GM18499 (cell line): ENCODE measurements around the gene NCMAP.

ENCODE experiments used
- ATAC-seq: cut with Tn5 transposase; IDR thresholded peaks from one replicate; pipeline ENCODE4 v1.9.1; 2021; ENCODE audit warnings: moderate number of reproducible peaks; ENCODE audit not compliant: insufficient read depth, unreplicated experiment

NCMAP gene

GRCh38 chr1:24566236-24566867 lies 10.5 kb downstream of the NCMAP start:
- ATAC-seq, result no peak

GRCh38 chr1:24567792-24568388 lies 12.0 kb downstream of the NCMAP start:
- no peak for ATAC-seq

DNA sequence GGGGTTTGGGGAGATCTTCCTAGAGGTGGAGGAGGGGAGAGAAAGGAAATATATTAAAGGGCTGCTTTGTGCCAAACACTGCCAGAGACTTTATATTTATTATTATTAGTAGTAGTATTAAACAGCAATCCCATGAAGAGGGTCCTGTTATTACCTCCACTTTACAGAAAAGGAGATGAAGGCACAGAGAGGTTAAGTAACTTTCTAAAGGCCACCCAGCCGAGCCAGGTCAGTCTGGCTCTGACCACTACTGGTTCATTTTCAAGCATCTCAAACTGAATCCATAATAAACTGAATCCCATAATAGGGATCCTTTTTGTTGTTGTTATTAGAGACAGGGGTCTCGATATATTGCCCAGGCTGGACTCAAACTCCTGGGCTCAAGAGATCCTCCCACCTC lies 12.6 kb downstream of the NCMAP start:
- no peak for ATAC-seq

DNA sequence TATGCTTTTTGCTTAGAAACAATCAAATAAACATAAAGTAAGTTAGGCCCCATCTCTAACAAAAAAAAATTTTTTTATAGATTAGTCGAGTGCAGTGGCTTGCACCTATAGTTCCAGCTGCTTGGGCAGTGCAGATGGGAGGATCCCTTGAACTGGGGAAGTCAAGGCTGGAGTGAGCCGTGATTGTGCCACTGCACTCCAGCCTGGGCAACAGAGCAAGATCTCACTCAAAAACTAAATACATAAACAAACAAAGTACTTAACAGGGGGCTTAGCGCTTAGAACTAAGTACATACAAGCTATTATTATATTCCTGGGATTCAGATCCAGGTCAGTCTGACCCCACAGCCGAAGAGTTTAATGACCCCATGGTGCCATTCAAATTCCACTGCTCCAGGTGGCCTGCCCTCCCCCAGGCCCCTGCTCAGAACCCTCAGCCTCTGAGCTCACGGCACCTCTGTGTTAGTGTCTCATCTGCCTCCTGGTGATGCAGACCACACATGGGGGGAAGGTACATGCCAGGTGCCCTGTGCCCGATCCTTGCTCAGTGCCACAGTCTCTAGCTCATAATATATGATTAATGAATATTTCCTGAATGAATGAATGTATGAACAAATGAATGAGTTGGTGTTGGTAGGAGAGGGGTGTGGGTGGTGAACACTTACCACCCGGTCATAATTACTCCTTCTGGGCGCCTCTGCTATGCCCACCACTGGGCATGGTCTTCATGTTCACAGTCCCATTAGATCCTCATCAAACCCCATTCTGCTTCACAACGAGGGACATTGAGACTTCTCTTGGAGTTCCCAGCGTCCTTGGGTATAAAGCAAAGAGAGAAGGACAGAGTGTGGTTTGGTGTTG lies 14.6 kb downstream of the NCMAP start:
- no peak for ATAC-seq

- no peak for ATAC-seq
Observed at GRCh38 chr1:24572301-24572700, 16.4 kb downstream of the NCMAP start.

GRCh38 chr1:24575905-24576587 lies 20.2 kb downstream of the NCMAP start:
- no peak for ATAC-seq

DNA sequence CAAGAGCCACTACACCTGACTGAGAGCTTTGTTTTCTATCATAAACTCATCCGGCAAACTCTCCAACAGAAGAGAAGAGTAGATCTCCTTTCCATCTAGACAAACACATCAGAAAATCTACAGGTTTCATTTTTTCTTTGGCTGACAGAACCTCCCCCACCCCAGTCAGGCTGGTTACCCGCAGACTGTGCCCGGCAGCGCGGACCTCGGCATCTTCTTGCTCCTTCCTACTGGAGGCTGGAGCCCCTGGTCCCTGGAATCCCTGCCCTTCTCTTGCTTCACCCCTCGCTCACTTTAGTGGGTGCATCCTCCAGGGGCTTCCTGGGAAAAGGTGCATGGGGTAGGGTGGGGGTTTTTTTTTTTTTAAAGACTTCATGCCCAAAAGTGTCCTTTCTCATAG lies 23.0 kb downstream of the NCMAP start:
- no peak for ATAC-seq

- ATAC-seq, result no peak
Observed at GRCh38 chr1:24580756-24581155, 24.9 kb downstream of the NCMAP start.

DNA sequence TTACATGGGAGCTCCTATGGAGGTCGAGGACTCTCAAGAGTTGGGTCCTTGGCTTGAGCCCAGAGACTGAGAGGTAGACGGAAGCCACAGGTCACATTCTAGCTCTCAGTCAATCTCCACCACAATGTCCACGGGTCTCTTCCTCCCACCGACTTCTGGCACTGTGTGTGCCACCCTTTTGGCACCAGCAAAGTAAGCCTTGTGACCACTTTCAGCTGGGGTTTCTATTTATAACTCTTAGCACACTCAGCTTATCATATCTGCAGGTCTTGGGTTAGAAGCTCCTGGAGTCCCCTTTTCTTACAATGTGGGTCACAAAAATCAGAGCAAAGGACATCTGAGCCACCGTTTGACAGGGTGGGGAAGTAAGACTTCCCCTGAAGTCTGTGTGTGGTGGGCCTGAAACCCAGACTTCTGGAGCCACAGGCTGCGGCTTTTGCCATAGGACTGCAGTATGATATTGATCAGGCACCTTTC lies 28.3 kb downstream of the NCMAP start:
- ATAC-seq, result no peak

DNA sequence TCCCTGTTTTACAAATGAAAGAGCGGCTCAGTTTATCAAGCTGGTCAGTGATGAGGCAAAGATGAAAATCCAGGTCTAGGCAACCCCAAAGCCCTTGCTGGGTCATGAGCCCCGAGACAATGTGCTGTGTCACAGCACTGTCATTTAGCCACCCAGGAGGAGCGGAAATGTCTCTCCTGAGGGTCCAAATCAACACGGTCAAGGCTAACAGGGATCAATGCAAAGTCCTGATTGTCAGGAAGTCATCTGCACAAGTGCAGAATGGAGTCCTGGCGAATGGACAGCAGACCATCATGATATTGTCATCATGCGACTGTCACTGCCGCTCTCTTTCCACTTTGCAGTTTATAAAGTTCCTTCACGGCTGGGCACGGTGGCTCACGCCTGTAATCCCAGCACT lies 30.2 kb downstream of the NCMAP start:
- ATAC-seq, result no peak

- no peak for ATAC-seq
Observed at GRCh38 chr1:24586970-24587820, 31.3 kb downstream of the NCMAP start.

- no peak for ATAC-seq
Observed at GRCh38 chr1:24588573-24588972, 32.7 kb downstream of the NCMAP start.

- ATAC-seq, result no peak
Observed at GRCh38 chr1:24589200-24589599, 33.3 kb downstream of the NCMAP start.

DNA sequence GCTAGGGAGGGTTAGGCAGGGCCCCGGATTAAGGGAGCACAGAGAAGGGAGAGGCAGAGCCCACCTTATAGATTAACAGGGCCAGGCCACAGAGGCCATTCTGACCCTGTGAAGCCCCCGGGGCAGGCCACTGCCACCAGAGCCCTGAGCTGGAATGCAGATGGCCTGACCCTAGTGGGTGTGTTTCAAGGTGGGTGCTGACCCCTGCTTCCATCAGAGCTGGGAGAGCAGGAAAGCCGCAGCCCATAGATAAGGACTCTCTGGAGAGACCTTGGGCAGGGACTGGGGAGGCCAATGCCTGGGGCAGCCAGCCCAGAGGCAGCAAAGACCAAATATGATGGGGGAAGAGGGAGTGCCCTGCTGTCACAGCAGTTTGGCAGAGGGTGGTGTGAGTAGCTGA lies 35.9 kb downstream of the NCMAP start:
- no peak for ATAC-seq

- ATAC-seq, result no peak
Observed at GRCh38 chr1:24594328-24594598, 38.4 kb downstream of the NCMAP start.

DNA sequence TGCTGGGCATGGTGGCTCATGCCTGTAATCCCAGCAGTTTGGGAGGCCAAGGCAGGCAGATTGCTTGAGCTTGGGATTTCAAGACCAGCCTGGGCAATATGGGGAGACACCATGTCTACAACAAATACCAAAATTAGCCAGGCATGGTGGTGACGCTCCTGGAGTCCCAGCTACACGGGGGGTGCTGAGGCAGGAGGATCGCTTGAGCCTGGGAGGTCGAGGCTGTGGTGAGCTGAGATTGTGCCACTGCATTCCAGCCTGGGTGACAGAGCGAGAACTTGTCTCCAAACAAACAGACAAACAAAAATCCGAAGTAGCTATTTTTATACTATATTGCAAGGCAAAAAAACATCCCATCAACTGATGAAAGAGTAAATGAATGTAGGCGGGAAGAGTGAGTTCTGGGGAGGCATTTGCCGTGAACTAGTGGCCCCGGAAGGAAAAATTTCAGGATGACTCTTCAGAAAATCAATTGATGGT lies 40.6 kb downstream of the NCMAP start:
- ATAC-seq, result no peak

DNA sequence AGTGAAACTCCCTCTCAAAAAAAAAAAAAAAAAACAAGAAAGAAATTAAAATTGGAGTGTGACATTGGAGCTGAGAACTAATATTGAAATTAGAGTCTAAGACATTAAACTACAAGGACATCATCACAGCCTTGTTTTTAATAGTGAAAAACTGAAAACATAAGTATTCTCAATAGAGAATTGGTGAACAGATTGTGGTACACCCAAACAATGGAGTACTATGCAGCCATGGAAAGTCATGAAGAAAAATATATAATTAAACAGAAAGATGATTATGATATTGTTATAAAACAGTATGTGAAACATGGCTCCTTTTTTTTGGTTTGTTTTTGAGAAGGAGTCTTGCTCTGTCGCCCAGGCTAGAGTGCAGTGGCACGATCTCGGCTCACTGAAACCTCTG lies 43.4 kb downstream of the NCMAP start:
- ATAC-seq, result no peak

DNA sequence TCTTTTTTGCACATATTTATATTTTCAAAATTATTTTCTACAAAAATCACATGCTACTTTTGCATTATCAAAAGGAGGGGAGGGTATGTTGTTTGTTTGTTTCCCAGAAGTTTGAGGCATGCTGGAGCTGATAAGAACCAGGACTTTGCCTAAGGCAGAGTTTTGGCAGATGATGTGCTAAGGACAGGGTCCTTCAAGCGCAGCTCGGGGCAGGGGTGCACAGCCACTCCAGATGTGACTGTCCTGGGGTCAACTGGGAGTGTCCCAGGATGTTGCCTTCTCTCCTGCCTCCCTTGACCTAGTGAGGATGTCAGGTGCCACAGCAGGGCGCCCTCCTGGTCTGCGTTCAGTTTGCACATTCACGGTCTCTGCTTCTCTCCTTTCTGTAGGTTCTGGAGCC lies 44.7 kb downstream of the NCMAP start:
- ATAC-seq, result no peak

GRCh38 chr1:24605534-24606295 lies 49.8 kb downstream of the NCMAP start:
- ATAC-seq, result no peak

DNA sequence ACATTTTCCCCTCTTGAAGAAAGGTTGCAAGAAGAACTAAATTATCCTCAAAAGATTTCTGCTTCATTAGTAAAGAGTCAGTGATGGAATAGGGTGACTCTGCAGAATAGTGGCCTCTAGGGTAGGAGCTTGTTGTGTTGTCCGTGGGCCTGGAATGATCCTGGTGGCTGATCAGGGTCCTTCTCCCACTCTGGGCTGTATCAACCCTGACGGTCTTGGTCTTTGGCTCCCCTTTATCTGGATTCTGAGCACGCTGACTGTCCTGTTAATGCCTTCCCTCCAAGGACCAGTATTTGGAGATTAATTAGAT lies 50.4 kb downstream of the NCMAP start:
- ATAC-seq, result no peak
